Umbilical cord (tissue), 2 donors: Measurements from ENCODE around the gene NDUFS8. TPM values are rescaled to one million over a fixed set of nuclear protein-coding genes. Genes with fewer than 3 reads are reported as not detected.

Experiments
- DNase-seq: peaks from one replicate; pipeline ENCODE4 v3.0.0-alpha.2; 2015; ENCODE audit warnings: low spot score
- total RNA-seq: library from RNA; depleted of rRNA; stranded (reverse); fragments of >200 nt; gene quantifications from one replicate; pipeline ENCODE4 v1.2.3, GENCODE V29; 2014; ENCODE audit warnings: low replicate concordance; ENCODE audit not compliant: insufficient read depth

NDUFS8 gene
- total RNA-seq, 1 donor from 2014 or later: 52.7 TPM

DNA sequence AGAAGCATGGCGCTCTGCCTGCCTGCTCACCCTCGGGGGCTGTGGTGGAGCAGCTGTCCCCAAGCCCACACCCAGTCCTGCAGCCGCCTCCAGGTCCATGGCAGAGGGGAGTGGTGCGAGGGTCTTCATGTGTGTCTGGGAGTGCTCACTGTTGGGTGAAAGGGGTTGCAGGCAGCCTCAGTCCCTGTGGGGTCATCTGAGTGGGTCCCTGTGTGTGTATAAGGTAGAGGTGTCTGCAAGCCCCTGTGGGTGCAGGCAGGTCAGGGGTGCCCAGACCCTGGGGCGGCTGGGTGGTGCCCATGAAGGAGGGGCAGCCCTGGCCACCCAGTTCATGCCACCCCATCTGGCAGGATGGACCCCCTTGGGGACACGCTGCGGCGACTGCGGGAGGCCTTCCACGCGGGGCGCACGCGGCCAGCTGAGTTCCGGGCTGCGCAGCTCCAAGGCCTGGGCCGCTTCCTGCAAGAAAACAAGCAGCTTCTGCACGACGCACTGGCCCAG is 15.5 kb upstream of the NDUFS8 start:
- no peak for DNase-seq

GRCh38 chr11:68015467-68015866 is 15.0 kb upstream of the NDUFS8 start:
- no peak for DNase-seq

DNA sequence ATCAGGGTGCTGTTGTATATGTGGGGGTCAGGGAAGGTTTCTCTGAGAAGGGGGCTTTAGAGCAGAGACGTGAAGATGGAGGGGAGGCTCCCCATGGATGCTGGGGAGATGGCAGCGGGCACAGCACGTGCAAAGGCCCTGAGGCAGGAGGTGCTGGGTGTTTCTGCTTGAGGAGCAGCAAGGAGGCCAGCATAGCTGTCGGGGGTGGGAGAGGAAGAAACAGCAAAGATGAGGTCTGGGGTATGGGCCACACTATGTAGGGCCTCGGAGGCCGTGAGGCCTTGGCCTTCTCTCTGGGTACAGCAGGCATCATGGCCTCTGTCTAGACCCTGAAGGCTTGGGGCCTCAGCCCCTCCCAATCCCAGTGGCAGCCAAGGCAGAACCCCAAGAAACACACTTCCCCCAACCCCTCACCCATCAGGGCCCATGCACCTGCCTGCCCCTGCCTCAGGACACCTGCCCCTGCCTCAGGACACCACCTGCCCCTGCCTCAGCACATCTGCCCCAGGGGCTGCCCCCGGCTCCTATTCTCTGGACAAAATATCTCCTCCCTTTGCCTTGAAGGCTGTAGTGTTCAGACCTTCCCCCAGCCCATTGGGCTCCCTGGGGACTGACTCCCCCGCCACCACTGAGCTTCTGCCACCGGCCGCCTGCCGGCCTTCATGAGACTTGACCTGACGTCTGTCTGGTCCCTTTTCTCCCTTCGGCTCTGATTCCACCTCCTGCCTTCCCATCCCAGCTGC is 14.1 kb upstream of the NDUFS8 start:
- no peak for DNase-seq

GRCh38 chr11:68016904-68017817 is 13.3 kb upstream of the NDUFS8 start:
- peak; percentile 25 for DNase-seq

- no peak for DNase-seq
Measured at GRCh38 chr11:68017980-68018729, 12.3 kb upstream of the NDUFS8 start.

- DNase-seq: no peak
Measured at GRCh38 chr11:68018730-68019190, 11.7 kb upstream of the NDUFS8 start.

DNA sequence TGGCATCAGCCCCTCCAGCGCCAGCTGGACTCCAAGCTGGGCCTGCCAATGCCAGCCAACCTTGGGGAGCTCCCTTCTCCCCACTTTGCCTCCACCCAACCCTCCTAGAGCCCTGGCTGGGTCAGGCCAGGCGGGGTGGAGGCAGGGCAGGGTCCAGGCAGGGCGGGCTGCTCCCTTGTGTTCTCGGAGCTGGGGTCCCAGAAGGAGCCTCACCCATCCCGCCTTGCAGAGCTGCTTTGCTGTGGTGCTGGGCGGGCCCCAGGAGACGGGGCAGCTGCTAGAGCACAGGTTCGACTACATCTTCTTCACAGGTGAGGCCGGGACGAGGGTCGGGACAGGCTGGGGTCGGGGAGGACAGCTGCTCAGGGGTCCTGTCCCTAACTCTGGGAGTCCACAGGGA is 11.0 kb upstream of the NDUFS8 start:
- DNase-seq: no peak

GRCh38 chr11:68020575-68020974 is 9.9 kb upstream of the NDUFS8 start:
- DNase-seq: peak; percentile 33

GRCh38 chr11:68021167-68021787 is 9.2 kb upstream of the NDUFS8 start:
- no peak for DNase-seq

GRCh38 chr11:68022531-68022930 is 8.0 kb upstream of the NDUFS8 start:
- no peak for DNase-seq

- no peak for DNase-seq
Measured at GRCh38 chr11:68024508-68024907, 6.0 kb upstream of the NDUFS8 start.

- DNase-seq: no peak
Measured at GRCh38 chr11:68025047-68025446, 5.4 kb upstream of the NDUFS8 start.

GRCh38 chr11:68026391-68027105 is 3.9 kb upstream of the NDUFS8 start:
- DNase-seq: no peak

- DNase-seq: no peak
Measured at GRCh38 chr11:68027667-68028066, 2.8 kb upstream of the NDUFS8 start.

GRCh38 chr11:68028802-68029545 is 1.5 kb upstream of the NDUFS8 start:
- DNase-seq: no peak

GRCh38 chr11:68031144-68031464 is 623 bp downstream of the NDUFS8 start:
- DNase-seq: no peak

- no peak for DNase-seq
Measured at GRCh38 chr11:68032003-68032402, 1.5 kb downstream of the NDUFS8 start.

DNA sequence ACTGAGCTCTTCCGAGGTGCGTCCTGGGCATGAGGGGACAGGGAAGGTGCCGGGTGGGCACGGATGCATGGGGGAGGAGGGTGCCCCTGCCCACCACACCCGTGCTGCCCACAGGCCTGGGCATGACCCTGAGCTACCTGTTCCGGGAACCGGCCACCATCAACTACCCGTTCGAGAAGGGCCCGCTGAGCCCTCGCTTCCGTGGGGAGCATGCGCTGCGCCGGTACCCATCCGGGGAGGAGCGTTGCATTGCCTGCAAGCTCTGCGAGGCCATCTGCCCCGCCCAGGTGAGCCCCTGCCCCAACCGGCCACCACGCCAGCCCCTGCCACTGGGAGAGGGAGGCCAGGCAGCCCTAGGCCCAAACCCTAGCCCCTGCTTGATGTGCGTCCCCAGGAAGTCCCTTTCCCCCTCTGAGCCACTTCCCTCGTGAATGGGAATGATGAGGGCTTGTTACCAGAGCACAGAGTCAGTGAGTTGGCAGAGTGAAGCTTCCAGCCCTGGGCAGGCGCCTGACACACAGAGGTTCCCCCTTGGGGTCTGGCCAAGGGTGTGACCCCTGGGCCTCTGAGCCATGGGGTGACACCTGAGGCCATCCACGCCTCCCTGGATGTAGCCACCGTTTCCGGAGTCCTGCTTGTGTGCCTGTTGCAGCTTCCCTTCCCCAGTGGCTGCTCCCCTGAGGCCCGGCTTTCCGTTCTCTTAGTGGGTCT is 2.7 kb downstream of the NDUFS8 start:
- DNase-seq: no peak

DNA sequence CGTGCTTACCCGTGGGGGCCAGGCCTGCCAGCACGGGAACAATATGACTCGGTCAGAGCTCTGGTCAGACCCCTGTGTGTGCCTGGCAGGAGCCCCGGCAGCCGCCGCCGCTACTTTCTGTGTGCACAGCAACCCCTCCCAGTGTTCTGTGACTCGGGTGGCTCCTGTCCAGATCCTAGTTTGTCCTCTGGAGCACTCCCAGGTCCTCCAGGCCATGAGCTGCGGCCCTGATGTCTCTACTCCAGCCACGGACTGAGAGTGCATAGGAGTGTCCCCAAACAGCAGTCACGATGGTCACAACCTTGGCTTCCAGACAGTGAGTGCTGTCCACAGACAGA is 3.2 kb downstream of the NDUFS8 start:
- DNase-seq: no peak
